ENCODE measurements around the gene PLA2G4C.

PLA2G4C gene

GRCh38 chr19:48053076-48053475, 57.5 kb downstream of the PLA2G4C start:
- no peak for DNase-seq (ENCODE audit: low spot score)

GRCh38 chr19:48051335-48052033, 59.1 kb downstream of the PLA2G4C start:
- DNase-seq (ENCODE audit: low spot score), result no peak

GRCh38 chr19:48044561-48044960, 66.1 kb downstream of the PLA2G4C start:
- no peak for DNase-seq (ENCODE audit: low spot score)

GRCh38 chr19:48043675-48044258, 66.8 kb downstream of the PLA2G4C start, which contains the start of gene CABP5:
Gene CABP5, minus strand, starts transcription at chr19:48044079. Its CDS starts 157 bp downstream, at chr19:48043922.
- no peak for DNase-seq (ENCODE audit: low spot score)

GRCh38 chr19:48041877-48042580, 68.6 kb downstream of the PLA2G4C start:
- DNase-seq (ENCODE audit: low spot score), result no peak

- DNase-seq (ENCODE audit: low spot score), result no peak
These were observed 73.9 kb downstream of the PLA2G4C start for GRCh38 chr19:48036765-48037164.

- DNase-seq (ENCODE audit: low spot score), result no peak
These were observed 77.0 kb downstream of the PLA2G4C start for GRCh38 chr19:48033604-48034003.

- no peak for DNase-seq (ENCODE audit: low spot score)
These were observed 80.5 kb downstream of the PLA2G4C start for GRCh38 chr19:48030073-48030472.

GRCh38 chr19:48029431-48029830, 81.2 kb downstream of the PLA2G4C start:
- DNase-seq (ENCODE audit: low spot score), result no peak

GRCh38 chr19:48025480-48025879, 85.1 kb downstream of the PLA2G4C start:
- DNase-seq (ENCODE audit: low spot score), result no peak

- DNase-seq (ENCODE audit: low spot score), result no peak
These were observed 87.1 kb downstream of the PLA2G4C start for GRCh38 chr19:48023518-48023917.

- DNase-seq (ENCODE audit: low spot score), result no peak
These were observed 87.6 kb downstream of the PLA2G4C start for GRCh38 chr19:48023011-48023410.

GRCh38 chr19:48020686-48021085, 89.9 kb downstream of the PLA2G4C start:
- DNase-seq (ENCODE audit: low spot score), result no peak

- DNase-seq (ENCODE audit: low spot score), result no peak
These were observed 99.5 kb downstream of the PLA2G4C start for GRCh38 chr19:48010932-48011758.

GRCh38 chr19:48006762-48007161, 103.9 kb downstream of the PLA2G4C start:
- DNase-seq (ENCODE audit: low spot score), result no peak

- no peak for DNase-seq (ENCODE audit: low spot score)
These were observed 106.4 kb downstream of the PLA2G4C start for GRCh38 chr19:48004236-48004635.

- DNase-seq (ENCODE audit: low spot score), result no peak
These were observed 109.8 kb downstream of the PLA2G4C start for GRCh38 chr19:48000846-48001245.

GRCh38 chr19:47998800-47999199, 111.8 kb downstream of the PLA2G4C start:
- no peak for DNase-seq (ENCODE audit: low spot score)

Measured in hematopoietic multipotent progenitor cell treated with erythropoietin and hydrocortisone succinate and interleukin-3 and kit ligand, for 17 days (in vitro differentiated cells).